NT2/D1 (cell line): ENCODE results near the gene NANOS2.

Source experiments
- YY1 ChIP-seq: IDR thresholded peaks from 2 replicates; pipeline ENCODE4 v1.6.1; 2011; ENCODE audit not compliant: insufficient read length, insufficient read depth
- ZNF274 ChIP-seq: IDR thresholded peaks from 2 replicates; pipeline ENCODE4 v1.6.1; 2011; ENCODE audit warnings: mild to moderate bottlenecking, low read depth, low read length

DNA sequence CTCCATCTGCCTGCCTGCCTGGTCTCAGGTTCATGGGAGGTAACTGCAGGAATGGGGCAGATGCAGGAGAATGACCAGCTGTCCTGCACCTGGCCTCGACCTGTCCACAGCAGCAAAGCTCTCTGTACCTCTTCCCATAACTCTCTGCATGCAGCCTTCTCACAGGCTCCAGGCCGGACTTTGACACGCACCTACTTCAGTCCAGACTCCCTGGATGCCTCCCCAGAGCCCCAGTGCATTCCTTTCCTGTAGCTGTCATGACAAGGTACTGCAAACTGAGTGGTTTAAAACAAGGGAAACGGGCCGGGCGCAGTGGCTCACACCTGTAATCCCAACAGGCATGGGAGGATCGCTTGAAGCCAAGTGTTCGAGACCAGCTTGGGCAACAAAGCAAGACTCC is 3.3 kb downstream of the NANOS2 start:
- no peak for TF ChIP-seq YY1
- no peak for TF ChIP-seq ZNF274
